ENCODE data around the gene ITGAE.

Gene ITGAE

DNA sequence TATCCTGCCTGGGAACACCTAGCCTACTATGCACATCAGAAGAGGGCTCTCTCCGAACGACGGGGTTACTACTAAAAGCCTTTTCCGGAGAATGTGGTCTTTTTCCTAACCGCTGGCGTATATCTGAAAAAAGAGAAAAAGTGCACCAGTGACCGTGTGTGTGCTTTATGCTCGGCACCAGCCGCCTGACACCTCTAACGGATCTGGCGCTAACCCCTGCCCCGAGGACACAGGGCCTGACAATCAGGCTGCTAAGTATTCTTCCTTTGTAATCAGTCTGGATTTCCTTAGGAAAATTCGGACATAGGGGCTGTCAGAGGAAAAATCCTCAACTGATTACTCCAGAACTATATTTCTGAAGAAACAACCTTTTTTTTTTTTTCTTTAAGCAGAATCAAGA is 13.4 kb upstream of the ITGAE start:
- Histone ChIP-seq H3K27ac (no peak overlapping the region), H3K4me3 (ENCODE audit: low read depth, low read length) (no peak overlapping the region), H3K9me3 (ENCODE audit: severe bottlenecking) (no peaks in the 10 kb centered on the region), H3K36me3 (peaks cover 91% of the 10 kb centered on the region), H3K27me3 (ENCODE audit: insufficient read depth, low read depth, severe bottlenecking) (no peaks in the 10 kb centered on the region)
- DNase-seq, result no peak
- TF ChIP-seq, protein P1, sequence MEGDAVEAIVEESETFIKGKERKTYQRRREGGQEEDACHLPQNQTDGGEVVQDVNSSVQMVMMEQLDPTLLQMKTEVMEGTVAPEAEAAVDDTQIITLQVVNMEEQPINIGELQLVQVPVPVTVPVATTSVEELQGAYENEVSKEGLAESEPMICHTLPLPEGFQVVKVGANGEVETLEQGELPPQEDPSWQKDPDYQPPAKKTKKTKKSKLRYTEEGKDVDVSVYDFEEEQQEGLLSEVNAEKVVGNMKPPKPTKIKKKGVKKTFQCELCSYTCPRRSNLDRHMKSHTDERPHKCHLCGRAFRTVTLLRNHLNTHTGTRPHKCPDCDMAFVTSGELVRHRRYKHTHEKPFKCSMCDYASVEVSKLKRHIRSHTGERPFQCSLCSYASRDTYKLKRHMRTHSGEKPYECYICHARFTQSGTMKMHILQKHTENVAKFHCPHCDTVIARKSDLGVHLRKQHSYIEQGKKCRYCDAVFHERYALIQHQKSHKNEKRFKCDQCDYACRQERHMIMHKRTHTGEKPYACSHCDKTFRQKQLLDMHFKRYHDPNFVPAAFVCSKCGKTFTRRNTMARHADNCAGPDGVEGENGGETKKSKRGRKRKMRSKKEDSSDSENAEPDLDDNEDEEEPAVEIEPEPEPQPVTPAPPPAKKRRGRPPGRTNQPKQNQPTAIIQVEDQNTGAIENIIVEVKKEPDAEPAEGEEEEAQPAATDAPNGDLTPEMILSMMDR (IDR thresholded peaks at IDR 0.05; ENCODE audit: low read depth, low read length), result no peak

DNA sequence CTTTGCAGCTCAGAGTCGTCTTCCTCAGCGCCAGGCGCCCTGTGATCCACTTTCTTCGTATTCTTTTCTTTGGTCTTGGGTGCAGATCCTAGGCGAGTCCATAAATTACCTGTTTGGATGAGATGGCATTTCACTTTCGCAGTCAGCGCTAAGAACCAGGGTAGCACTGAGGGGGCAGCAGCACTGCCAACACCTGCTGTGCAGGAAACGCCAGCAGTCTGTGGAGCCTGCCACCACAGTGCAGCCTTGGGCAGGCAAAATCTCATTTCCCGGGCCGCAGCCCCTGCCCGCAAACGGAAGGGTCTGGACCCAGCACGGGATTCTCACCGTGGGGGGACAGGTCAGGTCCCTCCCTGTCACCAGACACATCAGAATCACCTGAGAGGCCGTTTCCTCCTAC is 12.2 kb upstream of the ITGAE start:
- no peak overlapping the region for H3K4me3 ChIP-seq (ENCODE audit: low read depth, low read length)
- H3K27ac ChIP-seq, result no peak overlapping the region
- no peak for DNase-seq
- H3K27me3 ChIP-seq (ENCODE audit: insufficient read depth, low read depth, severe bottlenecking), result no peaks in the 10 kb centered on the region
- TF ChIP-seq, protein P1 (IDR thresholded peaks at IDR 0.05; ENCODE audit: low read depth, low read length), result no peak
- H3K9me3 ChIP-seq (ENCODE audit: severe bottlenecking), result no peaks in the 10 kb centered on the region
- H3K36me3 ChIP-seq, result peaks cover 90% of the 10 kb centered on the region

DNA sequence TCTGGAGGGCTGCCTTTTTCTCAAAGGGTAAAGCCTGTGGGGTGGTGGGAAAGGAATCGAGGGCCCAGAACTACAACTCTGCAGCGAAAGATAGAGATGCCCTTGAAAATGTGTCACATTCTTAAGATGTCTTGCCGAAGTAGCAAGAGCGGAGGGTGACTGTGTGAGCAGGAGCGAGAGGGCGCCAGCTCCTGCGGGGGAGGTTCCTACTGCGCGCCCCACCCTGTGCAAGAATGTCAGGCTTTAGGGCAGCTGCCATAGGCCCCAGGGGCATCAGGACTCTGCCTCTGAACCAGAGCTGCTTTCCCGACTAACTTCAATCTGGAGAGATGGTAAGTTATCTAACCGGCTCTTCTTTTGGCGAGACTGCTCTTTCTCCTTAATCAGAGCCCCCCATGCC is 11.8 kb upstream of the ITGAE start:
- Histone ChIP-seq H3K27ac (no peak overlapping the region), H3K36me3 (peaks cover 89% of the 10 kb centered on the region), H3K4me3 (ENCODE audit: low read depth, low read length) (no peak overlapping the region), H3K9me3 (ENCODE audit: severe bottlenecking) (no peaks in the 10 kb centered on the region), H3K27me3 (ENCODE audit: insufficient read depth, low read depth, severe bottlenecking) (no peaks in the 10 kb centered on the region)
- no peak for DNase-seq
- TF ChIP-seq, protein P1 (IDR thresholded peaks at IDR 0.05; ENCODE audit: low read depth, low read length), result no peak

DNA sequence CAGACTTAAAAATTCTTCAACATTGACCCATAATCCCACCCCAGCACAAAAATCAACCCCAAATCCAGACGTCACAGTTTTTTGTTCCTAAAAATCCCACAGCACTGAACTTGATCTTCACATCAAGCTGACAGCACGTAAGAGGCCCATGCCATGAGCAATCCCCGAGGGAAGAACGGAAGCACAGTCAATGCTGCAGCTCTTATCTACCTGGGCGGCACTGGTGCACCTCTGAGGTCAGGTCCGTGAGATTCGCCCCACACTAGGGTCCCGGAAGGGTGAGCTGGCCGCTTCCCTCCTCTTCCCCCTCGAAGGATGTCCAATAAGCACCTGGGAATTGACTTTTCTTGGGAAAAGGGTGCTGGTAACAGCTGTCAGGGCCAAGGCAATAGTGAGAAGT is 11.3 kb upstream of the ITGAE start:
- DNase-seq, result no peak
- TF ChIP-seq, protein P1 (IDR thresholded peaks at IDR 0.05; ENCODE audit: low read depth, low read length), result no peak
- no peaks in the 10 kb centered on the region for H3K27me3 ChIP-seq (ENCODE audit: insufficient read depth, low read depth, severe bottlenecking)
- no peaks in the 10 kb centered on the region for H3K9me3 ChIP-seq (ENCODE audit: severe bottlenecking)
- no peak overlapping the region for H3K27ac ChIP-seq
- peaks cover 89% of the 10 kb centered on the region for H3K36me3 ChIP-seq
- no peak overlapping the region for H3K4me3 ChIP-seq (ENCODE audit: low read depth, low read length)

DNA sequence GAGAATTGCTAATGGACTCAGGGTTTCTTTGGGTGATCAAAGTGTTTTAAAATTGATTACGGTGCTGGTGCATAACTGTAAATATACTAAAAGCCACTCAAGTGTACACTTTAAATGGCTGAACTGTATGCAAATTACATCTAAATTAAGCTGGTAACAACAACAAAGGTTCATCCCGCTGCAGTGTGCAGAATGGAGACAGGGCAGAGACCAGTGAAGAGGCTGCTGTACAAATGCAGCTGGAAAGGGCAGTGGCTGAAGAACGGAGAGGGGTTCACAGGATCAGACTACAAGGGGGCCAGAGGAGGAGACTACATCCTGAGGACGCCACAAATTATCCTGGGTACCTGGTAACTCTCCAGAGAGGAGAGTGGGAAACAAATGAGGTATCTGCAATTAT is 9.0 kb upstream of the ITGAE start:
- H3K36me3 ChIP-seq, result peaks cover 74% of the 10 kb centered on the region
- TF ChIP-seq, protein P1 (IDR thresholded peaks at IDR 0.05; ENCODE audit: low read depth, low read length), result no peak
- no peaks in the 10 kb centered on the region for H3K9me3 ChIP-seq (ENCODE audit: severe bottlenecking)
- no peak overlapping the region for H3K4me3 ChIP-seq (ENCODE audit: low read depth, low read length)
- H3K27ac ChIP-seq, result no peak overlapping the region
- H3K27me3 ChIP-seq (ENCODE audit: insufficient read depth, low read depth, severe bottlenecking), result no peaks in the 10 kb centered on the region
- DNase-seq, result no peak

DNA sequence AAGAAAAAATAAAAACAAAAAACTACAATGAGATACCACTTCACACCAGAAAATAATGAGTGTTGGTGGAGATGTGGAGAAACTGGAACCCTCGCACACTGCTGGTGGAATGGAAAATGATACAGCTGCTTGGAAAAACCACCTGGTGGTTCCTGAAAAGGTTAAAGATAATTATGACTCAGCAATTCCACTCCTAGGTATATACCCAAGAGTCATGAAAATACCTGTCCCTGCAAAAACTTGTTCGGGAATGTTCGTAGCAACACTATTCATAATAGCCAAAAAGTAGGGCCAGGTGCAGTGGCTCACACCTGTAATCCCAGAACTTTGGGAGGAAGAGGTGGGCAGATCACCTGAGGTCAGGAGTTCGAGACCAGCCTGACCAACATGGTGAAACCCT is 8.1 kb upstream of the ITGAE start:
- DNase-seq, result no peak
- Histone ChIP-seq H3K27ac (no peak overlapping the region), H3K4me3 (ENCODE audit: low read depth, low read length) (no peak overlapping the region), H3K27me3 (ENCODE audit: insufficient read depth, low read depth, severe bottlenecking) (no peaks in the 10 kb centered on the region), H3K36me3 (peaks cover 69% of the 10 kb centered on the region), H3K9me3 (ENCODE audit: severe bottlenecking) (no peaks in the 10 kb centered on the region)
- TF ChIP-seq, protein P1 (IDR thresholded peaks at IDR 0.05; ENCODE audit: low read depth, low read length), result no peak
